Activated naive CD4-positive, alpha-beta T cell treated with anti-CD3 and anti-CD28 coated beads for 36 hours (primary cell): ENCODE measurements around the gene APOL1. TPM values are rescaled to one million over a fixed set of nuclear protein-coding genes. Genes with fewer than 3 reads are reported as not detected.

ENCODE experiments used
- CTCF ChIA-PET: fragments of 350-600 bp; sonication (Branson Sonifier 250); formaldehyde crosslinking; loops from one replicate; lab custom pipeline; 2021; ENCODE audit warnings: antibody characterized with exemption; lab: Charles Lee
- DNase-seq: peaks from one replicate; pipeline ENCODE4 v3.0.0-alpha.2; 2020
- H3K27ac Mint-ChIP-seq: one replicate; pipeline ENCODE4 v1.8.0; 2021; ENCODE audit warnings: mild to moderate bottlenecking, mixed read lengths
- H3K27me3 Mint-ChIP-seq: one replicate; pipeline ENCODE4 v1.8.0; 2021; ENCODE audit warnings: low read depth, mixed read lengths
- H3K36me3 Mint-ChIP-seq: one replicate; pipeline ENCODE4 v1.8.0; 2021; ENCODE audit warnings: low read depth, mixed read lengths
- H3K4me1 Mint-ChIP-seq: one replicate; pipeline ENCODE4 v1.8.0; 2021; ENCODE audit warnings: low read depth, mixed read lengths
- H3K4me3 Mint-ChIP-seq: one replicate; pipeline ENCODE4 v1.8.0; 2021; ENCODE audit warnings: mild to moderate bottlenecking, moderate library complexity, mixed read lengths
- H3K9me3 Mint-ChIP-seq: one replicate; pipeline ENCODE4 v1.8.0; 2021; ENCODE audit warnings: mixed read lengths
- intact Hi-C: fragments of 100-400 bp; cut with micrococcal nuclease; formaldehyde crosslinking; loops from one replicate; pipeline ENCODE4 v1.15.1; 2023
- total RNA-seq, 2 experiments: library from RNA; stranded (reverse); gene quantifications; one replicate each; pipeline ENCODE4 v1.2.3, GENCODE V29; 2021

APOL1 gene
- total RNA-seq, 2 experiments from 2014 or later: 17.4 to 22.0 TPM

DNA sequence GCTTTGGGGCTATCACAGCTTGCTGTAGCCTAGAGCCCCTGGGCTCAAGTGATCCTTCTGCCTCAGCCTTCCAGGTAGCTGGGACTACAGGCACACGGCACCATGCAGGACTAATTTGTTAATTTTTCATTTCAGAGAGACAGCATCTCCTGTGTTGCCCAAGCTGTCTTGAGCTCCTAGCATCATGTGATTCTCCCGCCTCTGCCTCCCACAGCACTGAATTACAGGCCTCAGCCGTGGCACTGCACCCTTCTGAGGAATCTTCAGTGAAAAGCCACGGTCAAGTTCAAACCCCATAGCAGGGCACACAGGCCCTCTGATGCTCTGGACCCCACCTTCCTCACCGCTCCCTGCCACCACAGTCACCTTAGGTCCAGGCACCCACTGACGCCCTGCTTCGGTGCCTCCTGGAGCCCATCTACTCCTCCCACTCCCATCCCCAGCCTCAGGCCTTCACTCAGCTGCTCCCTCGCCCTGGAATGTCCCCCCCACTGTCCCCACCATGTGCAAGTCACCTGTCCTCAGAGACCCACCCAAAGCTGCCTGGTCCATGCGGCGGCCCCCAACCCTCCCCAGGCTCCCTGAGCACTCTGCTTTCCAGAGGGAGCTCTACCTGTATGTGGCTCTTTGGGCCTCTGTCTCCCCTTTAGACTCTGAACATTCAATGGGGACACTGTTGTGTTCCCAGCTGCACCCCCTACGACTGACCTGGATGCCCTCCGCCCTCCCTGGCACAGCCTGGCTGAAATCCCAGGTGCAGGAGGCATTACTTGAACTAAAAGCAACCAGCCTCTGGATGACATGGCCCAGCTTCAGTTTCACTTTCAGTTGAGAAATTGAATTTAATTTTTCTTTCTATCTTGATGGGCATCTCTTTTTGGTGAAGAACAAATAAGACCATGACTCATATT lies 15.2 kb upstream of the APOL1 start:
- Mint-ChIP-seq H3K27ac (peak overlapping the region; percentile 99), H3K27me3 (no peaks in the 10 kb centered on the region), H3K4me1 (peaks cover 52% of the 10 kb centered on the region), H3K36me3 (peaks cover 46% of the 10 kb centered on the region), H3K4me3 (peak overlapping the region; percentile 98), H3K9me3 (peaks cover 5% of the 10 kb centered on the region)
- CTCF ChIA-PET: interaction anchor here (0.6 to 2.9 kb wide), 8 partner anchors 16 to 211 kb away, joined by 3 to 33 read pairs (median 4); partner anchors contain the start of gene APOL1
- DNase-seq: peak; percentile 32
- intact Hi-C loops: loop anchor here (2.0 to 5.0 kb wide), 5 partner anchors 39 to 245 kb away; partner anchors contain the start of gene TXN2

DNA sequence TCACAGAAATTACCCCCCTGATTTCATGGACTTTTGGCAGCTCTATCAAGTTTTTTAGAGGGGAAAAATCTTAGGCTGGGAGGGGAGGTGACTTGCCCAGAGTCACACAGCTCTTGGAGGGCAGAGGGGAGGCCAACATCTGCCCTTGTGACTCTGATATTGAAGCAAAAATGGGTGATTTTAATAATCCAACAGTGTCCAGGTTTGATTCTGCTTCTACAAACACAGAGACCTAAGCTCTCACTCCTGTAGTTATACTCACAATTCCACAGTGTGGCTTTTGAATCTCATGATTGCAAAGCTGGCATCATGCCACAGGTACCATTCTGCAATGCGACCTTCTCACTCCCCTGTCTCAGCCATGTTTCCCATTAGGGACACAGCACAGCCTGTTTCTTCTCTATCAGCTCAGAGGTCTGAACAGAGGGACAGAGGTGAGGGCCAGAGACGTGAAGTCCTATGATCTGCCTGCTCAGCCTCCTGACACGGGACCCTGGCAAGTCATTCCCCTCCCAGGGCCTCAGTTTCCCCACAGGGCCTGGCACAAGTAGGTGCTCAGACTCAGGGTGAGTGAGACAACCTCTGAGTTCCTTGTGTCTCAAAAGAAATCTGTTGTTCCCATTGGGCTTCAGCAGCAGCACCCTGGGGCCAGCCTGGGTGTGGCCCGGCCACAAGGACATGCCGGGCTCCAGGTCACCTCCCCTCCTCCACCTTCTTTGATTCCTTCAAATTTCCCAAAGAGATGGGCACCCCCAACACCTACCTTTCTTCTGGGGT lies 14.4 kb upstream of the APOL1 start:
- Mint-ChIP-seq H3K4me3 (peak overlapping the region; percentile 98), H3K27ac (peak overlapping the region; percentile 99), H3K9me3 (peaks cover 6% of the 10 kb centered on the region), H3K36me3 (peaks cover 40% of the 10 kb centered on the region), H3K27me3 (no peaks in the 10 kb centered on the region), H3K4me1 (peaks cover 52% of the 10 kb centered on the region)
- CTCF ChIA-PET: interaction anchor here (0.6 to 2.9 kb wide), 17 partner anchors 11 to 243 kb away, joined by 3 to 33 read pairs (median 4); partner anchors contain the start of genes APOL1 and TXN2
- intact Hi-C loops: loop anchor here (1.0 to 5.0 kb wide), 6 partner anchors 15 to 244 kb away; partner anchors contain the start of genes APOL1 and TXN2
- DNase-seq: peak; percentile 38

DNA sequence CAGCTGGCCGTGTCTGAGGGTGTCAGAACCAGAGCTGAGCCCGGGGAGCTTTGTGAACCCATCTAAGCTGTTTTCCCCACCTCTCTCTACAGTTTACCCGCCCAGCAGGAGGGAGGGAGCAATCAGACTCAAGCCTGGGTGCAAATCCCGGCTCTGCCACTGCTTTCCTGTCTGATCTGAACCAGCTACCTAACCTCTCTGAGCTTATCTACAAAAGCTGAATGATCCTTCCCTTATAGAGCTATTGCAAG lies 13.9 kb upstream of the APOL1 start:
- CTCF ChIA-PET: interaction anchor here (0.6 to 2.9 kb wide), 13 partner anchors 11 to 243 kb away, joined by 3 to 33 read pairs (median 5); partner anchors contain the start of genes APOL1 and TXN2
- peak overlapping the region; percentile 98 for H3K4me3 Mint-ChIP-seq
- intact Hi-C loops: loop anchor here (1.0 to 5.0 kb wide), 6 partner anchors 14 to 243 kb away; partner anchors contain the start of genes APOL1 and TXN2
- peaks cover 6% of the 10 kb centered on the region for H3K9me3 Mint-ChIP-seq
- peaks cover 48% of the 10 kb centered on the region for H3K4me1 Mint-ChIP-seq
- DNase-seq: no peak
- peak overlapping the region; percentile 99 for H3K27ac Mint-ChIP-seq
- H3K36me3 Mint-ChIP-seq: peaks cover 36% of the 10 kb centered on the region
- H3K27me3 Mint-ChIP-seq: no peaks in the 10 kb centered on the region

GRCh38 chr22:36239401-36240171 lies 13.3 kb upstream of the APOL1 start, which contains the start of gene APOL2:
Gene APOL2 (minus strand): TSS chr22:36239527. CDS start chr22:36233162, 6,365 bp downstream.
- Mint-ChIP-seq H3K4me1 (peaks cover 44% of the 10 kb centered on the region), H3K36me3 (peaks cover 34% of the 10 kb centered on the region), H3K9me3 (peaks cover 6% of the 10 kb centered on the region), H3K27me3 (no peaks in the 10 kb centered on the region), H3K4me3 (peak within 1 kb of the TSS; percentile 98), H3K27ac (peak within 1 kb of the TSS; percentile 99)
- intact Hi-C loops: loop anchor here (1.0 to 5.0 kb wide), 6 partner anchors 14 to 243 kb away; partner anchors contain the start of genes APOL1 and TXN2
- CTCF ChIA-PET: interaction anchor here (0.6 to 2.9 kb wide), 18 partner anchors 10 to 290 kb away, joined by 3 to 33 read pairs (median 4); partner anchors contain the start of genes APOL1 and TXN2
- peak; percentile 94 for DNase-seq

DNA sequence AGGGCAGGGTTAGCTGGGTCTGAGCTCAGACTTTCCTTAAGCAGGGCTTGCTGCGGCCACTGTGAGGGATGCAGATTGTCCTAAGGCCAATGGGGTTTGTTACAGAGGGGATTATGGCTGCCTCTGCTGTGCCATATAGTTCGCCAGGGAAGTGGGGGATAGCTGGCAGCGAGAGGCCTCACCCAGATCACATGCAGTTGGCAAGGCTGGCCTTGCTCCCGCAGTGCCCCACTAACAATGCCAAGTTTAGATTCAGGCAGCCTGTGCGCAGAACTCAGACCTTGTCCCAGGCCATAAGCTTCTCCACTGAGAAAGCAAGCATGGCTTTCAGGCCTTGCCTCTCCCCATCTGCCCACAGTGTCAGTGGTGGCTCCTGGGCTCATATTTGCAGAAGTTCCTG lies 8.9 kb upstream of the APOL1 start:
- no peak overlapping the region for H3K27ac Mint-ChIP-seq
- H3K4me3 Mint-ChIP-seq: no peak overlapping the region
- DNase-seq: no peak
- H3K36me3 Mint-ChIP-seq: peaks cover 3% of the 10 kb centered on the region
- CTCF ChIA-PET: interaction anchor here (0.7 to 2.5 kb wide), 4 partner anchors 9 to 227 kb away, joined by 3 to 8 read pairs (median 4); partner anchors contain the start of gene APOL1
- H3K27me3 Mint-ChIP-seq: no peaks in the 10 kb centered on the region
- intact Hi-C loops: no loop called here
- H3K9me3 Mint-ChIP-seq: peaks cover 11% of the 10 kb centered on the region
- peaks cover 6% of the 10 kb centered on the region for H3K4me1 Mint-ChIP-seq

DNA sequence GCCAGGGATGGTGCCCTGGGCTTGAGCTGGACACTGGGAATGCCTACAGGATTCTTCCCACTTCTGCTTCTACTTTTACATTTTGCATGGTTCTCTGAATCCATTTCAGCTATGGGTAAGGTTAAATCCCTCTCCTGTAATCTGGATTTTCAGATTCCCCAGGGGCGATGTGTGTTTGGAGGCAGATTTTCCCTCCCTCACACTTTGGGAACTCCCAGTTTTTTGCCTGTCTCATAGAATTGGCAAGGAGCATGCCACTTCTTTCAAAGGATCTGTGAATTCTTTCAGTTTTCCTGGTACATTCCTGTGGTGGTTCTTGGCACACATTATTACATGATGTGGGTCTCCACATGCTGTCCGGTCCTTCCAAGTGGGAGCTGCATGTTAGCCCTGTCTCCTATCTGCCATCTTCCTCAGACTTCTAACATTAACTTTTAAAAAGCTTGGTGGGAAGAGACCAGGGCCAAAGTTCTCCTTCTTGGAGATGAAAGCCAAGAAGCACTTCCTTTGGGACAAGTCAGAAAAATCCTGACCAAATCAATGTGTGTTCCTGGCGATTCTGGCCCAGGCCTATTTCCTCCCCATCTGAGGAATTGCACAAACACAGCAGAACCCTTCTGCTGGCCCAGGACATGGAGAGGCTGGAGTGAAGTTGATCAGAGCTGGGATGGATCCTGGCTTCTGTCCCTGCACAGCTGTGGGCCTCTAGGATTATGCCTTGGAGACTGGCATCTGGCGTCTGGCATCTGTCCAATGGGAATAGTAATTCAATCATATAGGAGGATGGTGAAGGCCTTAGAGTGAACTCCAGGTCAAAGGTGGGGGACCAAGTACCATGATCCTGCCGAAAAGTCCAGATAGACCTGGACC lies 8.2 kb upstream of the APOL1 start:
- CTCF ChIA-PET: interaction anchor here (0.7 to 1.6 kb wide), 3 partner anchors 31 to 226 kb away, joined by 3 to 4 read pairs (median 4); no protein-coding TSS in a partner anchor
- Mint-ChIP-seq H3K4me3 (no peak overlapping the region), H3K27me3 (no peaks in the 10 kb centered on the region), H3K36me3 (no peaks in the 10 kb centered on the region), H3K9me3 (peaks cover 13% of the 10 kb centered on the region), H3K27ac (no peak overlapping the region), H3K4me1 (peaks cover 3% of the 10 kb centered on the region)
- no peak for DNase-seq
- intact Hi-C loops: no loop called here

DNA sequence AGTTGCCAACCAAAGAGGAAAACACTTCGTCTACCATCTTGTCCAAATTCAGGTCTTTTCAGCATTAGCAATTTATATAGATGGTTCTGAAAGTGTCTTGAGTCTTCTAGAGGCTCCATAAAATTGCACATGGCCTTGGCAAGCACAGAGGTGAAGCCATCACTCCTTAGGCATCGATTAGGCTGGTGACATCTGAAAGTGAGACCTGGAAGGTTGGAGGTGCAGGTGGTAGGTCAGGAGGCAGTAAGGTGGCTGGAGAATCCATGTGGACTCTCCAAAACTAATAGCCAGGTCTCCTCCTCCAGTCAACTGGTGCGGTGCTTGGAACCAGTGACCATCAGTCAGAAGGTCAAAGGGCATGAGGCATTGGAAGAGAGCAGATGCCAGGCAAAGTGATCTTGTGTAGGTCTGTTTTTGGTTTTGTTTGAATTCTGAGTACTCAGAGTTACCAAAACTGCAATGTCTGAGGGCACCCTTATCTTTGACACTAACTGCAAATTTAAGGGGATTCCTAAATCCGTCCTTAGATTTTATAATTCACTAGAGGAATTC lies 7.1 kb upstream of the APOL1 start:
- H3K4me3 Mint-ChIP-seq: no peak overlapping the region
- H3K4me1 Mint-ChIP-seq: no peaks in the 10 kb centered on the region
- H3K27ac Mint-ChIP-seq: no peak overlapping the region
- intact Hi-C loops: no loop called here
- no peaks in the 10 kb centered on the region for H3K36me3 Mint-ChIP-seq
- H3K27me3 Mint-ChIP-seq: no peaks in the 10 kb centered on the region
- no peak for DNase-seq
- peaks cover 15% of the 10 kb centered on the region for H3K9me3 Mint-ChIP-seq
- CTCF ChIA-PET: no interaction called here

- H3K27ac Mint-ChIP-seq: no peak overlapping the region
- CTCF ChIA-PET: no interaction called here
- peaks cover 4% of the 10 kb centered on the region for H3K4me1 Mint-ChIP-seq
- no peaks in the 10 kb centered on the region for H3K36me3 Mint-ChIP-seq
- no peak overlapping the region for H3K4me3 Mint-ChIP-seq
- H3K27me3 Mint-ChIP-seq: no peaks in the 10 kb centered on the region
- intact Hi-C loops: no loop called here
- no peak for DNase-seq
- H3K9me3 Mint-ChIP-seq: peaks cover 15% of the 10 kb centered on the region
These were observed 6.2 kb upstream of the APOL1 start for GRCh38 chr22:36246718-36247117.

GRCh38 chr22:36247955-36248354 lies 5.0 kb upstream of the APOL1 start:
- no peak overlapping the region for H3K27ac Mint-ChIP-seq
- H3K9me3 Mint-ChIP-seq: peaks cover 9% of the 10 kb centered on the region
- H3K4me1 Mint-ChIP-seq: peaks cover 9% of the 10 kb centered on the region
- CTCF ChIA-PET: interaction anchor here (3.3 kb wide), 1 partner anchor 8 kb away, joined by 16 read pairs; the partner anchor contains the start of gene APOL2
- H3K4me3 Mint-ChIP-seq: no peak overlapping the region
- no peaks in the 10 kb centered on the region for H3K36me3 Mint-ChIP-seq
- intact Hi-C loops: no loop called here
- no peaks in the 10 kb centered on the region for H3K27me3 Mint-ChIP-seq
- no peak for DNase-seq

GRCh38 chr22:36249160-36249559 lies 3.8 kb upstream of the APOL1 start:
- no peak overlapping the region for H3K27ac Mint-ChIP-seq
- H3K4me1 Mint-ChIP-seq: peaks cover 19% of the 10 kb centered on the region
- H3K36me3 Mint-ChIP-seq: peaks cover 3% of the 10 kb centered on the region
- no peak overlapping the region for H3K4me3 Mint-ChIP-seq
- H3K9me3 Mint-ChIP-seq: peaks cover 9% of the 10 kb centered on the region
- intact Hi-C loops: no loop called here
- H3K27me3 Mint-ChIP-seq: no peaks in the 10 kb centered on the region
- DNase-seq: no peak
- CTCF ChIA-PET: interaction anchor here (0.6 to 3.3 kb wide), 2 partner anchors 9 to 280 kb away, joined by 3 to 16 read pairs; partner anchors contain the start of gene APOL2
